Measurements from ENCODE around the gene GRIK5.

DNA sequence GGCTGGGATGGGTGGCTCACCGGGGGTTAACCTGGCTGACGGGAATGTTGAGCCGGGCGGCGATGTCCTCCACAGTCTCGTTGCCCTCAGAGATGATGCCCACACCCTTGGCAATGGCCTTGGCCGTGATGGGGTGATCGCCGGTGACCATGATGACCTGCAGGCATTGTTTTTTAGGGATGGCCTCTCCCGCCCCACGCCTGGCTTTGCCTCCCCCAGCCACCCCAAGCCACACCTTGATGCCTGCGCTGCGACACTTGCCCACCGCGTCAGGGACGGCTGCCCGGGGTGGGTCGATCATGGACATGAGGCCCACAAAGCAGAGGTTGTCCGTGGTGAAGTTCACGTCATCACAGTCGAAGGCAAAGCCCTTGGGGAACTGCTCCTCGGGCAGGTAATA, 92.1 kb downstream of the GRIK5 start:
- TF ChIP-seq EZH2 (IDR thresholded peaks at IDR 0.05; ENCODE audit: low read depth), result no peak
- TF ChIP-seq, protein P1, sequence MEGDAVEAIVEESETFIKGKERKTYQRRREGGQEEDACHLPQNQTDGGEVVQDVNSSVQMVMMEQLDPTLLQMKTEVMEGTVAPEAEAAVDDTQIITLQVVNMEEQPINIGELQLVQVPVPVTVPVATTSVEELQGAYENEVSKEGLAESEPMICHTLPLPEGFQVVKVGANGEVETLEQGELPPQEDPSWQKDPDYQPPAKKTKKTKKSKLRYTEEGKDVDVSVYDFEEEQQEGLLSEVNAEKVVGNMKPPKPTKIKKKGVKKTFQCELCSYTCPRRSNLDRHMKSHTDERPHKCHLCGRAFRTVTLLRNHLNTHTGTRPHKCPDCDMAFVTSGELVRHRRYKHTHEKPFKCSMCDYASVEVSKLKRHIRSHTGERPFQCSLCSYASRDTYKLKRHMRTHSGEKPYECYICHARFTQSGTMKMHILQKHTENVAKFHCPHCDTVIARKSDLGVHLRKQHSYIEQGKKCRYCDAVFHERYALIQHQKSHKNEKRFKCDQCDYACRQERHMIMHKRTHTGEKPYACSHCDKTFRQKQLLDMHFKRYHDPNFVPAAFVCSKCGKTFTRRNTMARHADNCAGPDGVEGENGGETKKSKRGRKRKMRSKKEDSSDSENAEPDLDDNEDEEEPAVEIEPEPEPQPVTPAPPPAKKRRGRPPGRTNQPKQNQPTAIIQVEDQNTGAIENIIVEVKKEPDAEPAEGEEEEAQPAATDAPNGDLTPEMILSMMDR (conservative IDR thresholded peaks at IDR 0.05), result no peak

Data from PC-9 (cell line).